ENCODE measurements around the gene TRIB2.

TRIB2 gene

GRCh38 chr2:12787891-12788801 lies 71.4 kb downstream of the TRIB2 start:
- Mint-ChIP-seq H3K4me3 (no peak overlapping the region), H3K27me3 (peaks cover 19% of the 10 kb centered on the region), H3K9me3 (peaks cover 9% of the 10 kb centered on the region), H3K4me1 (ENCODE audit: low read depth) (no peaks in the 10 kb centered on the region), H3K27ac (no peak overlapping the region), H3K36me3 (ENCODE audit: low read depth) (no peaks in the 10 kb centered on the region)

- H3K36me3 Mint-ChIP-seq (ENCODE audit: low read depth): no peaks in the 10 kb centered on the region
- H3K4me3 Mint-ChIP-seq: no peak overlapping the region
- H3K4me1 Mint-ChIP-seq (ENCODE audit: low read depth): no peaks in the 10 kb centered on the region
- H3K9me3 Mint-ChIP-seq: no peaks in the 10 kb centered on the region
- peaks cover 9% of the 10 kb centered on the region for H3K27me3 Mint-ChIP-seq
- no peak overlapping the region for H3K27ac Mint-ChIP-seq
Measured at GRCh38 chr2:12791906-12792305, 75.2 kb downstream of the TRIB2 start.

All from stimulated activated naive CD8-positive, alpha-beta T cell treated with anti-CD3 and anti-CD28 coated beads, Interleukin-15, Interleukin-2, amounts not matched to agents 100 ng/mL and 50 ng/mL, for 24 hours (primary cell).